WERI-Rb-1 (cell line): ENCODE results near the gene C16orf96.

Source experiments
- DNase-seq: peaks from one replicate; pipeline ENCODE4 v3.0.0-alpha.2; 2020
- H3K27ac ChIP-seq: fragments of 250-450 bp; sonication (Bioruptor Pico); 2 replicates; pipeline ENCODE4 v1.5.1; 2020; ENCODE audit warnings: mild to moderate bottlenecking, moderate library complexity
- H3K27me3 ChIP-seq: fragments of 250-450 bp; sonication (Bioruptor Pico); 2 replicates; pipeline ENCODE4 v1.5.1; 2021; ENCODE audit warnings: mild to moderate bottlenecking, low read depth, moderate library complexity; ENCODE audit not compliant: insufficient read depth, severe bottlenecking
- H3K36me3 ChIP-seq: fragments of 250-450 bp; sonication (Bioruptor Pico); 2 replicates; pipeline ENCODE4 v1.5.1; 2020; ENCODE audit warnings: mild to moderate bottlenecking, moderate library complexity
- H3K4me3 ChIP-seq: 2 replicates; pipeline ENCODE4 v1.5.1; 2011; ENCODE audit warnings: low read depth, mild to moderate bottlenecking, control low read depth, low read length
- H3K9me3 ChIP-seq: fragments of 250-450 bp; sonication (Bioruptor Pico); 2 replicates; pipeline ENCODE4 v1.5.1; 2021; ENCODE audit warnings: mild to moderate bottlenecking, moderate library complexity; ENCODE audit not compliant: severe bottlenecking
- CTCF ChIP-seq: IDR thresholded peaks from 2 replicates; pipeline ENCODE4 v1.5.1; 2011; ENCODE audit warnings: low read depth, mild to moderate bottlenecking, control low read depth, inconsistent platforms, low read length

The C16orf96 gene

GRCh38 chr16:4522051-4522581 lies 34.0 kb upstream of the C16orf96 start:
- H3K9me3 ChIP-seq = no peaks in the 10 kb centered on the region
- DNase-seq = peak; percentile 81
- no peak overlapping the region for H3K4me3 ChIP-seq
- H3K36me3 ChIP-seq = no peaks in the 10 kb centered on the region; the same call in 1 of the 2 replicates
- H3K27ac ChIP-seq = peak overlapping the region; percentile 91
- no peaks in the 10 kb centered on the region for H3K27me3 ChIP-seq
- TF ChIP-seq CTCF = 0 out of 2 replicates have a peak, but pooled peaks have one; percentile 3

GRCh38 chr16:4523686-4524085 lies 32.5 kb upstream of the C16orf96 start:
- Histone ChIP-seq H3K4me3 (no peak overlapping the region), H3K27ac (peak overlapping the region; percentile 91), H3K27me3 (no peaks in the 10 kb centered on the region), H3K36me3 (no peaks in the 10 kb centered on the region; the same call in 1 of the 2 replicates), H3K9me3 (no peaks in the 10 kb centered on the region)
- peak; percentile 46 for DNase-seq
- TF ChIP-seq CTCF = no peak

- no peak for DNase-seq
- H3K27ac ChIP-seq = peak overlapping the region; percentile 91
- no peaks in the 10 kb centered on the region for H3K9me3 ChIP-seq
- no peak for TF ChIP-seq CTCF
- H3K27me3 ChIP-seq = no peaks in the 10 kb centered on the region
- H3K4me3 ChIP-seq = no peak overlapping the region
- no peaks in the 10 kb centered on the region; the same call in 1 of the 2 replicates for H3K36me3 ChIP-seq
Observed at GRCh38 chr16:4524571-4524970, 31.6 kb upstream of the C16orf96 start.

GRCh38 chr16:4525069-4525468 lies 31.1 kb upstream of the C16orf96 start:
- Histone ChIP-seq H3K27ac (peak overlapping the region; percentile 91; the same call in 1 of the 2 replicates), H3K4me3 (no peak overlapping the region), H3K9me3 (no peaks in the 10 kb centered on the region), H3K27me3 (no peaks in the 10 kb centered on the region), H3K36me3 (no peaks in the 10 kb centered on the region; the same call in none of the 2 replicates)
- no peak for TF ChIP-seq CTCF
- DNase-seq = no peak

- H3K27ac ChIP-seq = no peak overlapping the region
- no peaks in the 10 kb centered on the region; the same call in none of the 2 replicates for H3K36me3 ChIP-seq
- TF ChIP-seq CTCF = no peak
- DNase-seq = no peak
- H3K9me3 ChIP-seq = no peaks in the 10 kb centered on the region
- no peak overlapping the region for H3K4me3 ChIP-seq
- no peaks in the 10 kb centered on the region for H3K27me3 ChIP-seq
Observed at GRCh38 chr16:4525634-4526277, 30.4 kb upstream of the C16orf96 start.
